ENCODE data around the gene CEBPG.

- TF ChIP-seq CTCF (conservative IDR thresholded peaks at IDR 0.05 in 1 of 2, IDR thresholded peaks at IDR 0.05 in 1 of 2; ENCODE audit: extremely low read depth in 1 of 2, insufficient read depth in 1 of 2, low read depth in 1 of 2, low read length in 2 of 2) = no peak
- TF ChIP-seq EZH2 (IDR thresholded peaks at IDR 0.05; ENCODE audit: borderline replicate concordance, low read length) = no peak
Measured at GRCh38 chr19:33405254-33405552, 31.7 kb downstream of the CEBPG start.
